Caco-2 (cell line): ENCODE results near the gene ADAMTS2. TPM values are rescaled to one million over a fixed set of nuclear protein-coding genes. Genes with fewer than 3 reads are reported as not detected.

Experiments used
- BruUV-seq: library from RNA; stranded (reverse); fragments of 400-500 nt; replicated peaks from 2 replicates; lab custom pipeline; 2021; lab: Mats Ljungman, UMichigan
- CTCF ChIA-PET: fragments of 300-600 bp; sonication (Branson Sonifier 250); formaldehyde crosslinking; loops from one replicate; lab custom pipeline; 2022; ENCODE audit warnings: antibody characterized with exemption; lab: Charles Lee
- POLR2A ChIA-PET: fragments of 300-600 bp; sonication (Branson Sonifier 250); formaldehyde crosslinking; loops from one replicate; lab custom pipeline; 2022; ENCODE audit warnings: antibody characterized with exemption; lab: Charles Lee
- DNase-seq, 2 experiments: peaks; one replicate each; pipeline versions ENCODE4 v3.0.0 to v3.0.0-alpha.2; 2020 to 2022
- H3K27me3 ChIP-seq: replicated peaks from 2 replicates; pipeline ENCODE4 v1.6.0; 2011; ENCODE audit warnings: low read length; ENCODE audit not compliant: control insufficient read depth, insufficient read depth
- H3K36me3 ChIP-seq: 2 replicates; pipeline ENCODE4 v1.5.1; 2011; ENCODE audit warnings: low read length; ENCODE audit not compliant: control insufficient read depth, insufficient read depth
- H3K4me1 ChIP-seq: fragments of 250-450 bp; sonication (Bioruptor Pico); 2 replicates; pipeline ENCODE4 v1.5.1; 2020; ENCODE audit warnings: mild to moderate bottlenecking
- H3K4me3 ChIP-seq: 2 replicates; pipeline ENCODE4 v1.5.1; 2011; ENCODE audit warnings: low read depth, mild to moderate bottlenecking, control low read depth, low read length
- H3K9me3 ChIP-seq: fragments of 250-450 bp; sonication (Bioruptor Pico); 2 replicates; pipeline ENCODE4 v1.5.1; 2020; ENCODE audit warnings: mild to moderate bottlenecking, moderate library complexity
- H3K27ac Mint-ChIP-seq: one replicate; pipeline ENCODE4 v1.8.0; 2022; ENCODE audit warnings: mixed read lengths; ENCODE audit not compliant: unreplicated experiment
- H3K27me3 Mint-ChIP-seq: one replicate; pipeline ENCODE4 v1.8.0; 2022; ENCODE audit warnings: mixed read lengths; ENCODE audit not compliant: insufficient read depth, unreplicated experiment
- H3K36me3 Mint-ChIP-seq: one replicate; pipeline ENCODE4 v1.8.0; 2022; ENCODE audit warnings: mild to moderate bottlenecking, mixed read lengths; ENCODE audit not compliant: insufficient read depth, unreplicated experiment
- H3K4me1 Mint-ChIP-seq: one replicate; pipeline ENCODE4 v1.8.0; 2022; ENCODE audit warnings: low read depth, mixed read lengths; ENCODE audit not compliant: unreplicated experiment
- H3K4me3 Mint-ChIP-seq: one replicate; pipeline ENCODE4 v1.8.0; 2022; ENCODE audit warnings: mild to moderate bottlenecking, moderate library complexity, mixed read lengths; ENCODE audit not compliant: unreplicated experiment
- H3K9me3 Mint-ChIP-seq: one replicate; pipeline ENCODE4 v1.8.0; 2022; ENCODE audit warnings: mixed read lengths; ENCODE audit not compliant: unreplicated experiment
- CTCF ChIP-seq, 2 experiments: fragments of 200-600 bp in 1 of 2; IDR thresholded peaks; 1 replicate in 1 of 2; 2 replicates in 1 of 2; pipeline versions ENCODE4 v1.5.1 to v1.8.0; 2011 to 2022; ENCODE audit warnings: antibody characterized with exemption in 1 of 2, control low read depth in 1 of 2, inconsistent platforms in 1 of 2, low read depth in 1 of 2, low read length in 1 of 2, mild to moderate bottlenecking in 1 of 2, moderate library complexity in 1 of 2; ENCODE audit not compliant: insufficient read depth in 1 of 2, severe bottlenecking in 1 of 2, unreplicated experiment in 1 of 2
- intact Hi-C: fragments of 100-400 bp; cut with micrococcal nuclease; formaldehyde crosslinking; loops from one replicate; pipeline ENCODE4 v1.10.0; 2022; ENCODE audit not compliant: unreplicated experiment
- total RNA-seq: library from RNA; stranded (reverse); gene quantifications from 2 replicates; pipeline ENCODE4 v1.2.3, GENCODE V29; 2022

Gene ADAMTS2
- total RNA-seq, 1 experiment from 2014 or later: 0.05 TPM

GRCh38 chr5:179289756-179290385 is 55.4 kb downstream of the ADAMTS2 start:
- Histone ChIP-seq H3K4me3 (no peak overlapping the region), H3K9me3 (no peaks in the 10 kb centered on the region), H3K27me3 (no peaks in the 10 kb centered on the region), H3K4me1 (no peaks in the 10 kb centered on the region), H3K36me3 (no peaks in the 10 kb centered on the region)
- Mint-ChIP-seq H3K4me3 (no peak overlapping the region), H3K36me3 (no peaks in the 10 kb centered on the region), H3K9me3 (no peaks in the 10 kb centered on the region), H3K4me1 (no peaks in the 10 kb centered on the region), H3K27me3 (no peaks in the 10 kb centered on the region), H3K27ac (no peak overlapping the region)
- no peak for TF ChIP-seq CTCF (IDR thresholded peaks at IDR 0.05; ENCODE audit: insufficient read depth in 1 of 2, low read depth in 1 of 2, low read length in 1 of 2, severe bottlenecking in 1 of 2, unreplicated experiment in 1 of 2)
- CTCF ChIA-PET: no interaction called here
- intact Hi-C loops: no loop called here
- POLR2A ChIA-PET: no interaction called here
- DNase-seq: peak in 1 of 2 experiments; percentile 5
- BruUV-seq: no TSS peak

- no peaks in the 10 kb centered on the region for H3K4me1 Mint-ChIP-seq
- Histone ChIP-seq H3K4me3 (no peak overlapping the region), H3K27me3 (no peaks in the 10 kb centered on the region), H3K36me3 (no peaks in the 10 kb centered on the region), H3K9me3 (no peaks in the 10 kb centered on the region), H3K4me1 (no peaks in the 10 kb centered on the region)
- peak in 1 of 2 experiments; percentile 10 for DNase-seq
- no peak overlapping the region for H3K4me3 Mint-ChIP-seq
- H3K36me3 Mint-ChIP-seq: no peaks in the 10 kb centered on the region
- ChIA-PET POLR2A (no interaction called here), CTCF (no interaction called here)
- no peak for TF ChIP-seq CTCF (IDR thresholded peaks at IDR 0.05; ENCODE audit: insufficient read depth in 1 of 2, low read depth in 1 of 2, low read length in 1 of 2, severe bottlenecking in 1 of 2, unreplicated experiment in 1 of 2)
- H3K27me3 Mint-ChIP-seq: no peaks in the 10 kb centered on the region
- no TSS peak for BruUV-seq
- H3K27ac Mint-ChIP-seq: no peak overlapping the region
- intact Hi-C loops: no loop called here
- no peaks in the 10 kb centered on the region for H3K9me3 Mint-ChIP-seq
Measured at GRCh38 chr5:179288809-179289185, 56.5 kb downstream of the ADAMTS2 start.

GRCh38 chr5:179288101-179288808 is 57.0 kb downstream of the ADAMTS2 start:
- POLR2A ChIA-PET: no interaction called here
- Mint-ChIP-seq H3K27ac (no peak overlapping the region), H3K9me3 (no peaks in the 10 kb centered on the region), H3K36me3 (no peaks in the 10 kb centered on the region), H3K27me3 (no peaks in the 10 kb centered on the region), H3K4me3 (no peak overlapping the region), H3K4me1 (no peaks in the 10 kb centered on the region)
- Histone ChIP-seq H3K36me3 (no peaks in the 10 kb centered on the region), H3K9me3 (no peaks in the 10 kb centered on the region), H3K4me3 (no peak overlapping the region), H3K27me3 (no peaks in the 10 kb centered on the region), H3K4me1 (no peaks in the 10 kb centered on the region)
- no peak for TF ChIP-seq CTCF (IDR thresholded peaks at IDR 0.05; ENCODE audit: insufficient read depth in 1 of 2, low read depth in 1 of 2, low read length in 1 of 2, severe bottlenecking in 1 of 2, unreplicated experiment in 1 of 2)
- intact Hi-C loops: no loop called here
- no TSS peak for BruUV-seq
- peak in 1 of 2 experiments; percentile 10 for DNase-seq
- CTCF ChIA-PET: no interaction called here
